AG10803 (cell line): Measurements from ENCODE around the gene PRKCH.

Experiments used
- DNase-seq: peaks from one replicate; pipeline ENCODE4 v3.0.0; 2010; ENCODE audit warnings: low read depth
- H3K4me3 ChIP-seq: 2 replicates; pipeline ENCODE4 v1.5.1; 2011; ENCODE audit warnings: mild to moderate bottlenecking, low read length, control low read depth
- CTCF ChIP-seq: conservative IDR thresholded peaks from 2 replicates; pipeline ENCODE4 v1.5.1; 2011; ENCODE audit warnings: mild to moderate bottlenecking, low read length, control low read depth, inconsistent platforms

PRKCH gene

GRCh38 chr14:61388173-61388975 lies 67.0 kb downstream of the PRKCH start:
- DNase-seq, result peak; percentile 12
- TF ChIP-seq CTCF, result no peak
- H3K4me3 ChIP-seq, result no peak overlapping the region

GRCh38 chr14:61388976-61389576 lies 67.7 kb downstream of the PRKCH start:
- H3K4me3 ChIP-seq, result no peak overlapping the region
- TF ChIP-seq CTCF, result no peak
- peak; percentile 1 for DNase-seq

- no peak for DNase-seq
Observed at GRCh38 chr14:61391119-61391518, 69.7 kb downstream of the PRKCH start.

GRCh38 chr14:61392297-61392696 lies 70.9 kb downstream of the PRKCH start:
- TF ChIP-seq CTCF, result no peak
- DNase-seq, result no peak
- H3K4me3 ChIP-seq, result no peak overlapping the region

More at GRCh38 chr14:61391119-61391518, 69.7 kb downstream of the PRKCH start:
- no peak for TF ChIP-seq CTCF
- no peak overlapping the region for H3K4me3 ChIP-seq

GRCh38 chr14:61394542-61394941 lies 73.2 kb downstream of the PRKCH start:
- no peak overlapping the region for H3K4me3 ChIP-seq
- DNase-seq, result no peak
- TF ChIP-seq CTCF, result no peak

- H3K4me3 ChIP-seq, result no peak overlapping the region
- no peak for DNase-seq
- TF ChIP-seq CTCF, result no peak
Observed at GRCh38 chr14:61395115-61395725, 73.8 kb downstream of the PRKCH start.
